Measurements from ENCODE around the gene SRC.

The SRC gene

GRCh38 chr20:37452236-37452635 is 106.3 kb downstream of the SRC start:
- no peak overlapping the region for H3K4me3 ChIP-seq (ENCODE audit: low read length)
- H2AFZ ChIP-seq (ENCODE audit: low read depth, low read length) = no peak overlapping the region
- H3K36me3 ChIP-seq (ENCODE audit: insufficient read depth, low read length) = no peaks in the 10 kb centered on the region
- no peaks in the 10 kb centered on the region for H3K27me3 ChIP-seq (ENCODE audit: insufficient read depth, low read length)
- no peaks in the 10 kb centered on the region for H3K4me1 ChIP-seq (ENCODE audit: insufficient read depth, low read length)
- H3K9me3 ChIP-seq (ENCODE audit: low read length) = peaks cover 3% of the 10 kb centered on the region

- H3K27me3 ChIP-seq (ENCODE audit: insufficient read depth, low read length) = no peaks in the 10 kb centered on the region
Measured at GRCh38 chr20:37453288-37453687, 107.3 kb downstream of the SRC start.

GRCh38 chr20:37453836-37454235 is 107.9 kb downstream of the SRC start:
- Histone ChIP-seq H3K4me3 (ENCODE audit: low read length) (no peak overlapping the region), H3K27me3 (ENCODE audit: insufficient read depth, low read length) (no peaks in the 10 kb centered on the region), H3K4me1 (ENCODE audit: insufficient read depth, low read length) (no peaks in the 10 kb centered on the region), H3K36me3 (ENCODE audit: insufficient read depth, low read length) (no peaks in the 10 kb centered on the region), H2AFZ (ENCODE audit: low read depth, low read length) (no peak overlapping the region), H3K9me3 (ENCODE audit: low read length) (peaks cover 3% of the 10 kb centered on the region)

More at GRCh38 chr20:37453288-37453687, 107.3 kb downstream of the SRC start:
- H3K4me3 ChIP-seq (ENCODE audit: low read length) = no peak overlapping the region
- H3K9me3 ChIP-seq (ENCODE audit: low read length) = peaks cover 3% of the 10 kb centered on the region
- H3K4me1 ChIP-seq (ENCODE audit: insufficient read depth, low read length) = no peaks in the 10 kb centered on the region
- no peak overlapping the region for H2AFZ ChIP-seq (ENCODE audit: low read depth, low read length)
- no peaks in the 10 kb centered on the region for H3K36me3 ChIP-seq (ENCODE audit: insufficient read depth, low read length)

- H3K36me3 ChIP-seq (ENCODE audit: insufficient read depth, low read length) = no peaks in the 10 kb centered on the region
- H2AFZ ChIP-seq (ENCODE audit: low read depth, low read length) = no peak overlapping the region
- no peaks in the 10 kb centered on the region for H3K27me3 ChIP-seq (ENCODE audit: insufficient read depth, low read length)
- H3K9me3 ChIP-seq (ENCODE audit: low read length) = peaks cover 3% of the 10 kb centered on the region
- no peak overlapping the region for H3K4me3 ChIP-seq (ENCODE audit: low read length)
- no peaks in the 10 kb centered on the region for H3K4me1 ChIP-seq (ENCODE audit: insufficient read depth, low read length)
Measured at GRCh38 chr20:37454636-37455385, 108.9 kb downstream of the SRC start.

Measured in neuron (in vitro differentiated cells).